Fibroblast of gingiva (primary cell): Measurements from ENCODE around the gene KLHL2.

Source experiments
- DNase-seq: peaks from one replicate; pipeline ENCODE4 v3.0.0-alpha.2; 2011; ENCODE audit warnings: low read depth

KLHL2 gene

GRCh38 chr4:165369522-165369921 is 162.2 kb downstream of the KLHL2 start:
- peak; percentile 70 for DNase-seq

- no peak for DNase-seq
Measured at GRCh38 chr4:165370530-165370929, 163.2 kb downstream of the KLHL2 start.
